ENCODE results near the gene HOXD4.
A peak's percentile ranks its signal among the peaks of the same experiment; 100 is the strongest.

HOXD4 gene

DNA sequence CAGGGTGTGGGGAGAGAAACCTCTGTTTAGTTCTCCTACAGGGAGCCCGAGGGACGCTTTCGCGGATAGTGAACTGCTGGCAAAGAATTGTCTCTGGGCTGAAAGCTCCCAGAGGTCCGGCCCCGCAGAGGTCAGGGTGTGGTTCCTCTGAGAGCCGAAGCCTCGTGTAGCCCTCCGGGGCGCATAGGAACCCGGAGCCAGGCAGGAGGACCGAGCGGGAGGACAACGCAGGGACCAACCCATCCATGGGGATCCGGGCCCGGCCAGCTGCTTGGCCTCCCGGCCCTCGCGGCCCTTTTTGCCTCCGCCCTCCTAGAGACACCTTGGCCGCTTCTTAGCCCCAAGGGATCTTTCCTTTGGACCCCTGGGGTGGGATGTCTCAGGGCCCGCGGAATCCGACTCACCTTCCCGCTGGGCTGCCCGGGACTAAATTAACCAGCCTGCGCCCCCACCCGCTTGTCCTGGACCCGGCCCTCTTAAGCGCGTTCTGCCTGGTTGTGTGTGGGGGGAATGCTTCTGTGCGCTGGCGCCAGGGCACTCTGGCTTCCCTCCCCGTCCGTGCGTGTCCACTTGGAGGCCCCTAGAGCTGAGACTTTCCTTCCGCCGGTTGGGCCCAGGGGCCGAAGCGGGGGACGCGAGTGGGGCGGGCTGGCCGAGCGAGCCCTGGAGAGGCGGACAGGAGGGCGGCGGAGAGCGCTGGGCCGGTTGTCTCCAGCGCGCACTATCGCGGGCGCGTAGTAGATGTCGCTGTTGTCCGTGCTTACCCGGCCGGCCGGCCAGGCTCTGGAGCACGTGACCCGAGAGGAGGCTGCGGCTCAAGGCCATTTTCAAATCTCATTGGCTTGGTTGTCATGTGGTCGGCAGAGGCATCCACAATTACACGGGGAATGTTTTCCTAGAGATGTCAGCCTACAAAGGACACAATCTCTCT is 35.2 kb upstream of the HOXD4 start, which contains the start of gene HOXD10:
Gene HOXD10, plus strand, starts transcription at position 896 of the 931 bp plus-strand sequence. CDS start 56 bp downstream, outside the sequence.
- no peak within 1 kb of the TSS for H3K27ac ChIP-seq
- TF ChIP-seq CTCF (IDR thresholded peaks at IDR 0.05) (no peak), ZFX (IDR thresholded peaks at IDR 0.05; ENCODE audit: borderline replicate concordance) (no peak)

DNA sequence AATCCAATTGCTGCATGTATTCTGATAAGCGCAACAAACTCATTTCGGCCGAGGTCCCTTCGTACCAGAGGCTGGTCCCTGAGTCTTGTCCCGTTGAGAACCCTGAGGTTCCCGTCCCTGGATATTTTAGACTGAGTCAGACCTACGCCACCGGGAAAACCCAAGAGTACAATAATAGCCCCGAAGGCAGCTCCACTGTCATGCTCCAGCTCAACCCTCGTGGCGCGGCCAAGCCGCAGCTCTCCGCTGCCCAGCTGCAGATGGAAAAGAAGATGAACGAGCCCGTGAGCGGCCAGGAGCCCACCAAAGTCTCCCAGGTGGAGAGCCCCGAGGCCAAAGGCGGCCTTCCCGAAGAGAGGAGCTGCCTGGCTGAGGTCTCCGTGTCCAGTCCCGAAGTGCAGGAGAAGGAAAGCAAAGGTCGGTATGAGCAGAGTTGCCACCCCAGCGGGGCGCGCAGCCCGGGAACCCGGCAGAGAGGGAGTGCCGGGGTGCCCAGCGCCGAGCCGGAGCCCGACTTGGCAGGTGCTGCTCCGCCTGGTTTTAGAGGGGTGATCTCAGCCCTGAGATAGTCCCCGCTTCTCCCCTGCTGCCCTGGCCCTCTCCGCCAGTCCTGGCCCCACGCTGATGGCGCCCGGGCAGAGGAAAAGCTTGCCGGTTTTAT is 34.1 kb upstream of the HOXD4 start:
- H3K27ac ChIP-seq: no peak overlapping the region
- TF ChIP-seq ZFX (IDR thresholded peaks at IDR 0.05; ENCODE audit: borderline replicate concordance) (no peak), CTCF (IDR thresholded peaks at IDR 0.05) (no peak)

DNA sequence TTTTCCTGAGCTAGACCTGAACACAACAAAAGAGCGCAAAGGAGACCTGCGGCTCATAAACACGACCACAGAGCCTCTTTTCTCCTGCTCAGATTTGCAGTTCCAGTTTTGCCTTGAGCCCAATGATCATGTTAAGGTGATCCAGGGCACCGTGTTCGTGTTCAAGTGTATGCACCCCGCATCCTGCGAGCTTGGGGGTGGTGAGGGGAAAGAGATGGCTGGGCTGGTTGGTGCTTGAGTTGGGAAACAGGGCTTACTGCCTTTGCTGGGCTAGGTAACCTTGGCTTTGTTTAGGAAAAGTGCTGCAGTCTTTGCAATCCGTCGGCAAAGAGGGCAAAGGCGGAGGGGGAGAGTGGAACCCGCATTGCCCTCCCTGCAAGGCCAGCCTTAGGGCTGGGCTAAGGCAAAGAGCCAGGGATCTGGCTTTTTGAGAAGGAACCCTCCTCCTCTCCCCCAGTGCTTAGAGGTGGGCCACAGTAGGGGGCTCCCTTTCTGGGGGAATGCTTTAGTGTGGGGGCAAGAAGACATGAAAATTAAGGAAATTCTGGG is 33.5 kb upstream of the HOXD4 start:
- no peak overlapping the region for H3K27ac ChIP-seq

GRCh38 chr2:176118601-176119339 is 32.6 kb upstream of the HOXD4 start:
- TF ChIP-seq CTCF (IDR thresholded peaks at IDR 0.05): peak; percentile 75
- no peak for TF ChIP-seq ZFX (IDR thresholded peaks at IDR 0.05; ENCODE audit: borderline replicate concordance)
- H3K27ac ChIP-seq: no peak overlapping the region

More for the DNA sequence above, 33.5 kb upstream of the HOXD4 start:
- no peak for TF ChIP-seq CTCF (IDR thresholded peaks at IDR 0.05)
- no peak for TF ChIP-seq ZFX (IDR thresholded peaks at IDR 0.05; ENCODE audit: borderline replicate concordance)

- no peak overlapping the region for H3K27ac ChIP-seq
- TF ChIP-seq ZFX (IDR thresholded peaks at IDR 0.05; ENCODE audit: borderline replicate concordance): no peak
- no peak for TF ChIP-seq CTCF (IDR thresholded peaks at IDR 0.05)
Observed at GRCh38 chr2:176120364-176121189, 30.8 kb upstream of the HOXD4 start.
